ENCODE data around the gene SPAG16.
A peak's percentile ranks its signal among the peaks of the same experiment; 100 is the strongest.
"Not testable (repeated sequence)": the region's sequence is repeated elsewhere in the genome, so short reads cannot be mapped to it uniquely, and the experiment has no call there.

Gene SPAG16

GRCh38 chr2:213410687-213411086 lies 126.4 kb downstream of the SPAG16 start:
- DNase-seq (ENCODE audit: low spot score) = not testable (repeated sequence)

DNA sequence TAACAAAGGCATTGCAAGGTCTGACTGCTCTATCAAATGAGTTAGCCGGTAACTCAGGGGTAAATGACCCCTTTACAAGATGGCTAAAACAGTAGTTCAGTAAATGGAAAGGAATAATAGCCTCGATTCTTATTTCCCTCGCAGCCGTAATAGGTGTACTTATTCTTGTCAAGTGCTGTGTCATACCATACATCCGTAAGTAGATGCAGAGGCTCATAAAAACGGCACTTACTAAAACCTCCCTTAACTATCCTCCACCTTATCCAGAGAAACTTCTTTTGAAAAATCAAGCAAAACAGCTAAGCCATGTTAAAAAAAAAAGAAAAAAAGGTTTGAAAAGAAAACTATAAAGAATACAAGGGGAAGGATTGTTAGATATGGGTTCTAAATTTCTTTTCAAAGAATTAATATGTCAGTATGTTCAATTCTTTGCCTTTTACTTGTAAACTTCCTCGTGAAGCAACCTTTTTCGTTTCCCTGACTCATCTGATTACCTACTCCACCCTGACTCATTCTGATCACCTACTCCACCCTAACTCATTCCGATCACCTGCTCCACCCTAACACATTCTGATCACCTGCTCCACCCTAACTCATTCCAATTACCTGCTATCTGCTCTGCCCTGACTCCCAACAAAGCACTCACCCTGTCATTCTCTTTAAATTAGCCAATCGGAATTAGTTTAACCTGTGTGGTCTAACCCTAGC lies 127.5 kb downstream of the SPAG16 start:
- no peak for DNase-seq (ENCODE audit: low spot score)

DNA sequence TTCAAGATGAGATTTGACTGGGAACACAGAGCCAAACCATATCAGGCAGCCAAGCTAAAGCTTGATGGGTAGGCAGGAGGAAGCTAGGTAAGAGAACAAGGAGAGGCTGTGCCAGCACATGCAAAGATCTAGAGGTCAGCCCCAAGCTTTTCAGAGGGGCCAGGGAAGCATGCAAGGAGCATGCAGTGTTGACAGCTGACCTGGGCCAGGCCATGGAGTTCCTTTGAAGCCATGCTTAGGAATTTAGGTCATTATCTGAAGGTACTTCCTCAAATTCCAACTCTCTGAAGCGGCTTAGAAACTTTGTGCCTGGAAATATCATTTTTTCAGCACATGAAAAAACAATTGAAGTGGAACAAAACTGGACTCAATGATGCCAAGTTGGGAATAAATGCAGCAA lies 130.8 kb downstream of the SPAG16 start:
- DNase-seq (ENCODE audit: low spot score) = no peak

GRCh38 chr2:213416832-213417231 lies 132.6 kb downstream of the SPAG16 start:
- DNase-seq (ENCODE audit: low spot score) = no peak

GRCh38 chr2:213419980-213420379 lies 135.7 kb downstream of the SPAG16 start:
- no peak for DNase-seq (ENCODE audit: low spot score)

DNA sequence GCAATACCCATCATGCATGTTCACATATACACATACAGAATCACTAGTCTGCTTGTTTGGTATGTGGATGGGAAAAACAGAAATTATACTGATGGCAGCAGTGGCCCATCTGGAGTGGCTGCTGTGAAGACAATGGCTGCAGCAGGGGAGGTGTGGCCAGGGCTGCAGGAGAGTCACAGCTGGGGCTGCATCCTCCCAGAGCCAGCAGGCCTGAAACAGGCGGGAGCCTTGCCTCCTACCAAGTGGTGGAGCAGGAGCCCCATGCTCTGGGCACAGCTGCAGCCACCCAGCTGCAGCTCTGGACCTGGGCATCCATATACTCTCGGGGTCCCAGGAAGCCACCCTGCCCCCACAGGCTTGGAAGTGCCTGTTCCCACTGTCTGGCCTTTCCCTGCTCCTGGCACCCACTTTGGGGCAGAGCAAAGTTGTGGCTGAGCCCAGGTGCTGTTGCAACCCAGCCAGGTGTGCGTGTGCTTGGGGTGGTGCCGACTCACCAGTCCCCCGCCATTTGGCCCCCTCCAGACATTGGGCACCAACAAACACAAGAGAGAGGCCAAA lies 136.6 kb downstream of the SPAG16 start:
- no peak for DNase-seq (ENCODE audit: low spot score)

- DNase-seq (ENCODE audit: low spot score) = no peak
Observed at GRCh38 chr2:213422211-213422610, 137.9 kb downstream of the SPAG16 start.

GRCh38 chr2:213425618-213426017 lies 141.4 kb downstream of the SPAG16 start:
- no peak for DNase-seq (ENCODE audit: low spot score)

- no peak for DNase-seq (ENCODE audit: low spot score)
Observed at GRCh38 chr2:213429516-213429915, 145.3 kb downstream of the SPAG16 start.

DNA sequence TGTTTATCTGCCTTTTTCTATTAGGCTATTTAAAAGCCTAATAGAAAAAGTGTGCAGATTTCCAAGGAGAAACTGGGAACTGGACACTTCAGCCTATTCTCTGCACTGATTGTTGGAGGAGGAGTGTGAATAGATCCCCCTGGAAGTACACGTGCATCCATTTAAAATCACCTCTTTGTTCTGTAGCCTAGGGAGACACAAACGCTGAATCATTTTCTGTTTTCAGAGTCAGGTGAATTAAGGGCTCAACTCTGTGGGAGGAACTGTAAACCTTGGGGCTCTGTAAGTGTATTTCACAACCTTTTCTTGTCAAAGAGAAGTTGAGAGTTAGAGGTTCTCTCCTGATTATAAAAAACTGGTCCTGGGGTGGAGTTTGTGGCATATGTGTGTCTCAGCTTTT lies 159.7 kb downstream of the SPAG16 start:
- no peak for DNase-seq (ENCODE audit: low spot score)

- DNase-seq (ENCODE audit: low spot score) = peak; percentile 40
Observed at GRCh38 chr2:213451542-213452239, 167.4 kb downstream of the SPAG16 start.

DNA sequence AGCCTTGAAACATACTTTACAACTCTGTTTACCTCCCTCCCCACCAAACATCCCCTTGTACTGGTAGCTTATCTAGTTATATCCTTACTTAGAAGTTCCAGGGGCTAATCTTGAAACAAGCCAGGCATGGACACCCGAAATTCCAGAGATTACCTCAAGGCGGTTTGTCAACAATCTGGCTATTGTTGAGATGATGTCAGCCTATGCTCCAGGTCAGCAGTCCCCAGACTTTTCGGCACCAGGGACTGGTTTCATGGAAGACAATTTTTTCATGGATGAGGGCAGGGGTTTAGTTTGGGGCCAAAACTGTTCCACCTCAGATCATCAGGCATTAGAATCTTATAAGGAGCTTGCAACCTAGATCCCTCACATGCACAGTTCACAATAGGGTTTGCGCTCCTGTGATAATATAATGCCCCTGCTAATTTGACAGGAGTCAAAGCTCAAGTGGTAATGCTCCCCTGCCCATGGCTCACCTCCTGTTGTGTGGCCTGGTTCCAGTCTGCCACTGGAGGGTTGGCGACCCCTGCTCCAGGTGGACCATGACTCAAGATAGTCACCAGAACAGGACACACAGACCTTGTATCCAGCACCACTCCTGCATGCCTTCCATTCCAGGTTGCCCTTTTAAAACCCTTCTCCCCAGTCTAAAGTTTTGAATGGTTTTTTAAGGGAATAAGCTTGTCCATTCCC lies 171.2 kb downstream of the SPAG16 start:
- DNase-seq (ENCODE audit: low spot score) = no peak

GRCh38 chr2:213475433-213475832 lies 191.2 kb downstream of the SPAG16 start:
- DNase-seq (ENCODE audit: low spot score) = no peak

DNA sequence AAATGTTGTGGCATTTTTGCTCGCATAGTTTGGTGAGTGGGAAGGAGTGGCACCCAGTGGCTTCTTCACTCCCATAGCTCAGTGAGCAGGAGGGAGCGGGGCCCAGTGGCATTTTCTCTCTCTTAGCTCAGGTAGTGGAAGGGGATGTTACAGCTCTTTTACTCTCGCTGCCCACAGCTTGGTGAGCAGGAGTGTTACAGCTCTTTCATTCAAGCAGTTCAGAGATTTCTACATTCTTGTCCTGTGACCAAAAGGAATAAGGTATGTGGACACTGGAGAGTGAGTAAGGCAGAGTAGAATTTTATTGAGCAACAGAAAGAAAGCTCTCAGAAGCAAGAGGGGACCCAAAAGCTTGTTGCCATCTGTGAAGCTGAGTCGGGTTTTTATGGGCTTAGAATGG lies 192.4 kb downstream of the SPAG16 start:
- no peak for DNase-seq (ENCODE audit: low spot score)

DNA sequence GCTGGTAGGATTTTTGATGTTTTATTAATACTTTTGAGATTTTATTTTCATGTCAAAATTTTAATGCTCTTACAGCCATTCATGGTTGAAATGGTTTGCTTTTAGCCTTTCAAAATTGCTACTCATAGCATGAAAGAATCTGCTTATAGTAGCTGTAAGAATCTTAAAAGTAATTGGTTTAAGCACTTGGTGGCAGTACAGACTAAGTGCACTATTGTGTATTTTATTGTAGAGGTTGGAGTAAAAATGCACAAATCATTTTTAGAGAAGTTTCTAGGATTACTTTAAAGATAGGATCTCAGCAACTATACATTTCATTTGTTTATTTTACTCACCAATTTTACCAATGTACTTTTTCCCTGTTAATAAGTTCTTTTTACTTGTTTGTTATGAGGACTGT lies 205.8 kb downstream of the SPAG16 start:
- DNase-seq (ENCODE audit: low spot score) = peak; percentile 24

DNA sequence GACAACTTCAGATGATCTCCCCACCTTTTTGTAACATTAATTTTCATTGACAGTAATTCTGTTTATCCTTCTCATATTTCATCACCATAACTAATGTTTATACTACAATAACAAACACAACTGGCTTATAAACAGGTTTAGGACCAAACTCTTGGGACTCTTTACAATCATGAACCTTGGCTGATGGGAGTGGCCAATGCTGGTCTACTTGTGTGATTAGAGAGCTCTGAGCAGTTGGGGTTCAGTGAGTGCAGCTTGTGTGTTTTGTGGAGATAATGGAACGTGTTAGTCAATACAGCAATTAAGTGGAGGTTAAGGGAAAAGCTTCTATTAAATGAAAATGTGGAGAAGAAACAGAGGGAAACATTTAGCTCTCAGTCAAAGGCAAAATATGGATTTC lies 207.1 kb downstream of the SPAG16 start:
- no peak for DNase-seq (ENCODE audit: low spot score)

DNA sequence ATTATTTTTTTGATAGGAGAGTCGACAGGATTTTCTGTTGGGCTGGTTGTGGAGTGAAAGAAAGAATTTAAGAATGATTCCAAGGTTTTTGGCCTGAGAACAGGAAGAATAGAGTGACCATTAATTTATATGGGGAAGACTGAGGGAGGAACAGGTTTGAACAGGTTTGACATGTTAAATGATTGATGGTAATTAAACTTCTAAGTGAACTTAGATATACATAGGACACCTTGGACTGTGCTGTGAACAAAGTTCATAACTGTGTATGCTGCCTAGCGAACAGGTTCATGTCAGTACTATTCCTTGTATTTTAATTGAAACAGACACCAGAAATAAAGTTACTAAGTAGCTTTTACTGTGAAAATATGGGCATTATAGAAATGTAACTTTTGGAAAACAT lies 212.0 kb downstream of the SPAG16 start:
- DNase-seq (ENCODE audit: low spot score) = no peak

DNA sequence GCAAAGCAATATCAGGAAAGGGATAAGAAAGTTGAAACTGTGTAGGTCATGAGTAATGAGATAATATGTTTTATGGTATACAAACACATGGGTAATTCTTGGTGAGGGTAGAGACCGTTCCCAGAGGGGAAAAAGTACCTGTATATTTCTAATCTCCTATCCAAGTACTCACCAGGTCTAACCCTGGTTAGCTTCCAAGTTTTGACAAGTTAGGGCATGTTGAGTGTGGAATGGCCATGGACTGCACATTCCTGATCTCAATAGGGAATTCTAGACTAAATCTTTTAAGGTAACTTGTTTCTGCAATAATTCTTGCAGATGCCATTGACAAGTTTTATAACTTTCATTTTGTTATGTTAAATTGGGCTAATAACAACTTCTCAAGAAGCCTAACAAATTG lies 216.6 kb downstream of the SPAG16 start:
- DNase-seq (ENCODE audit: low spot score) = no peak

DNA sequence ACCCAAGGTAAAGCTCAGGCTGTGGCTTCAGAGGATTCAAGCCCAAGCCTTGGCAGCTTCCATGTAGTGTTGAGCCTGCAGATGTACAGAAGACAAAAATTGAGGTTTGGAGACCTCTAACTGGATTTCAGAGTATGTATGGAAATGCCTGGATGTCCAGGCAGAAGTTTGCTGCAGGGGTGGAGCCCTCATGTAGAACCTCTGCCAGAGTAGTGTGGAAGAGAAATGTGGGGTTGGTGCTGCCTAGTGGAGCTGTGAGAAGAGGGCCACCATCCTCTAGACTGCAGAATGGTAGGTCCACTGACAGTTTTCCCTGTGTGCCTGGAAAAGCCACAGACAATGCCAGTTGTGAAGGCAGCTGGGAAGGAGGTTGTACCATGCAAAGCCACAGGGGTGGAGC lies 239.9 kb downstream of the SPAG16 start:
- DNase-seq (ENCODE audit: low spot score) = no peak

GRCh38 chr2:213537579-213537978 lies 253.3 kb downstream of the SPAG16 start:
- no peak for DNase-seq (ENCODE audit: low spot score)

DNA sequence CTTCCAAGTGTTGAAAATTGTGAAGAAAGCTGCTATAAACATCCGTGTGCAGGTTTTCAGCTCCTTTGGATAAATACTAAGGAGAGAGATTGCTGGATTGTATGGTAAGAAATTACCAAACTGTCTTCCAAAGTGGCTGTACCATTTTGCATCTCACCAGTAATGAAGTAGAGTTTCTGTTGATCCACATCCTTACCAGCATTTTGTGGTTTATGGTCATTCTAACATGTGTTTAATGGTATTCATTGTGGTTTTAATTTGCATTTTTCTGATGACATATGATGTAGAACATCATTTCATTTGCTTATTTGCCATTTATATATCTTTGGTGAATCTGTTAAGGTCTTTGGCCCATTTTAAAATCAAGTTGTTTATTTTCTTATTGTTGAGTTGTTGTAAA lies 260.7 kb downstream of the SPAG16 start:
- no peak for DNase-seq (ENCODE audit: low spot score)

- DNase-seq (ENCODE audit: low spot score) = no peak
Observed at GRCh38 chr2:213545481-213545880, 261.2 kb downstream of the SPAG16 start.

GRCh38 chr2:213545964-213546475 lies 261.8 kb downstream of the SPAG16 start:
- DNase-seq (ENCODE audit: low spot score) = no peak
